Common myeloid progenitor, CD34-positive (primary cell): ENCODE measurements around the gene CNTFR.
A peak's percentile ranks its signal among the peaks of the same experiment; 100 is the strongest.

Experiments
- CTCF ChIA-PET: fragments of 350-600 bp; sonication (Branson Sonifier 250); formaldehyde crosslinking; loops from one replicate; lab custom pipeline; 2021; ENCODE audit warnings: antibody characterized with exemption; lab: Charles Lee
- POLR2A ChIA-PET: fragments of 350-600 bp; sonication (Branson Sonifier 250); formaldehyde crosslinking; loops from one replicate; lab custom pipeline; 2021; ENCODE audit warnings: antibody characterized with exemption; lab: Charles Lee
- DNase-seq, 3 donors: peaks; one replicate each; pipeline versions ENCODE4 v3.0.0 to v3.0.0-alpha.2; 2013
- H3K27ac ChIP-seq, 2 experiments: 1 replicate in 1 of 2; 2 replicates in 1 of 2; pipeline ENCODE4 v1.7.0; 2013; ENCODE audit warnings: inconsistent platforms in 2 of 2, low read length in 2 of 2, mild to moderate bottlenecking in 2 of 2, low read depth in 1 of 2, moderate library complexity in 1 of 2; ENCODE audit not compliant: severe bottlenecking in 2 of 2, insufficient read depth in 1 of 2, poor library complexity in 1 of 2
- H3K27me3 ChIP-seq, 5 experiments: replicated peaks in 2 of 5; 1 replicate in 3 of 5; 2 replicates in 2 of 5; pipeline versions ENCODE4 v1.6.1 to v1.7.0; 2013; ENCODE audit warnings: low read length in 4 of 5, mild to moderate bottlenecking in 2 of 5, moderate library complexity in 2 of 5, inconsistent platforms in 1 of 5; ENCODE audit not compliant: insufficient read depth in 5 of 5, control insufficient read depth in 4 of 5
- H3K36me3 ChIP-seq, 4 experiments: 1 replicate in 2 of 4; 2 replicates in 2 of 4; pipeline versions ENCODE4 v1.6.1 to v1.7.0; 2013; ENCODE audit warnings: low read length in 3 of 4, control low read depth in 1 of 4, mild to moderate bottlenecking in 1 of 4; ENCODE audit not compliant: control insufficient read depth in 4 of 4, insufficient read depth in 4 of 4
- H3K4me1 ChIP-seq, 4 experiments: 1 replicate in 3 of 4; 2 replicates in 1 of 4; pipeline versions ENCODE4 v1.6.1 to v1.7.1; 2013; ENCODE audit warnings: low read length in 3 of 4, mild to moderate bottlenecking in 3 of 4, control low read depth in 1 of 4, inconsistent platforms in 1 of 4, moderate library complexity in 1 of 4; ENCODE audit not compliant: control insufficient read depth in 4 of 4, insufficient read depth in 4 of 4; ENCODE audit errors: control extremely low read depth in 1 of 4
- H3K4me3 ChIP-seq, 7 experiments: 1 replicate in 4 of 7; 2 replicates in 3 of 7; pipeline versions ENCODE4 v1.5.1 to v1.7.0; 2013; ENCODE audit warnings: mild to moderate bottlenecking in 7 of 7, low read length in 6 of 7, moderate library complexity in 6 of 7, inconsistent platforms in 2 of 7, low read depth in 2 of 7, control low read depth in 1 of 7; ENCODE audit not compliant: insufficient read depth in 4 of 7, control insufficient read depth in 1 of 7; ENCODE audit errors: extremely low read depth in 1 of 7
- H3K9me3 ChIP-seq, 5 experiments: 1 replicate in 4 of 5; 2 replicates in 1 of 5; pipeline versions ENCODE4 v1.6.1 to v1.7.1; 2013; ENCODE audit warnings: low read length in 4 of 5, mild to moderate bottlenecking in 2 of 5, inconsistent platforms in 1 of 5, low read depth in 1 of 5, moderate library complexity in 1 of 5; ENCODE audit not compliant: control insufficient read depth in 4 of 5, insufficient read depth in 2 of 5; ENCODE audit errors: control extremely low read depth in 1 of 5
- WGBS: methylation state at CpG from one replicate; pipeline ENCODE4 v1.1.5; 2013; ENCODE audit not compliant: insufficient coverage; 5-methylcytosine and 5-hydroxymethylcytosine counted together

CNTFR gene

DNA sequence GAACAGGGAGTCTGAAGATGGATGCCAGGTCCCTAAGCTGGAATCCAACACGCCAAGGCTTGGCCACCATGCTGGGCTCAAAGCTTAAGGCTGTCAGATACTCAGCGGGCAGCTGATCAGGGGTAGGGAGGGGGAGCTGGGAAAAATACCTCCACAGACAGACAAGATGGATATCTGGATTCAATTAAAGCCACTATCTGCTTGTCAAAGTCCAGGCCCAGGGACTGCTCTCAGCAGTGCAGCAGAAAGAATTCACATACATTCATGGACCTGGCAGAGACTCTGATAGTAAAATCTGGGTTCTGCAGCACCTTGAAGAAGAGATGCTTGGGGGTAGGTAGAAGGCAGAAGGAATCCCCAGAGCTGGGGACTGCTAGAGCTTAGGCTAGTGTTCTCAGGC, 25.6 kb upstream of the CNTFR start:
- H3K4me3 ChIP-seq = no peak overlapping the region
- H3K36me3 ChIP-seq = peaks cover 2 to 46% (median 35%) of the 10 kb centered on the region in 4 experiments
- 100% methylated on average over 1 of the region's 2 CpGs for WGBS
- CTCF ChIA-PET = interaction anchor here (0.5 to 17.0 kb wide), 5 partner anchors 10 to 175 kb away, joined by 3 to 293 read pairs (median 14); partner anchors contain the start of genes ARID3C and SIGMAR1
- no peak for DNase-seq
- H3K27ac ChIP-seq = no peak overlapping the region
- H3K27me3 ChIP-seq = no peaks in the 10 kb centered on the region
- H3K9me3 ChIP-seq = no peaks in the 10 kb centered on the region
- H3K4me1 ChIP-seq = peaks cover 7 to 35% (median 27%) of the 10 kb centered on the region in 4 experiments
- POLR2A ChIA-PET = no interaction called here

DNA sequence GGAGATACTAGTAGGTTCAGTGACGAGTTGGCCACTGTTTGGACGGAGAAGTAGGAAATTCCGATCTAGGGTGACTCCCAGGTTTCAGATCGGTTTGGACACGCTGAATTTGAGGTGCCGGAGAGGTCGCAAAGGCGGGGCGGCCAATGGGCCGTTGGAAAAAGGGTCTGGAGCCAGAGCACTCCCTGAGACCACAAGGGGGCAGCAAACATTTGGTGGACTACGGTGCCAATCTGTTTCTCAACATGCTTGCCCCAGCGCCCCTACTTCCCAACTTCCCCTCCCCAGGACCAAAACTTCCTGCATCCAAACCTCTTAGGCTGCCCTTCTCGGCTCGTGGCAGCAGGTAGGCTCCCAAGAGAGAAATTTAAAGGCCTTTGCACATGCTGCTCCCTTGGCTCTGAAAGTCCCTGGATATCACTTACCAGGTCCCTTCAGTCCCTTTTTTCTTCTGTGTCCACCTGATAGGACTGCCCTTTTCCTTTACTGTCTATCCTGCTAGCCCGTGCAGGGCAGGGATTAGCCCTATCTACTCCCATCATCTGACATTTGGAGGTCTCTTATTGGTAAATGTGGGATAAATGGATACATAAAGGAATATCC, 23.4 kb upstream of the CNTFR start:
- Histone ChIP-seq H3K4me1 (peaks cover 1 to 26% (median 20%) of the 10 kb centered on the region in 4 experiments), H3K36me3 (peaks cover 2 to 44% (median 29%) of the 10 kb centered on the region in 4 experiments), H3K9me3 (no peaks in the 10 kb centered on the region), H3K27me3 (no peaks in the 10 kb centered on the region), H3K27ac (no peak overlapping the region), H3K4me3 (peak overlapping the region in 6 of 7 experiments; percentile 62 to 93 (median 81))
- ChIA-PET POLR2A (no interaction called here), CTCF (interaction anchor here (0.7 to 17.0 kb wide), 10 partner anchors 8 to 65 kb away, joined by 3 to 293 read pairs (median 4); partner anchors contain the start of genes ARID3C, GALT and SIGMAR1)
- WGBS = 0% methylated on average over 12 of the region's 15 CpGs
- DNase-seq = peak; percentile 75 to 80 (median 79)

DNA sequence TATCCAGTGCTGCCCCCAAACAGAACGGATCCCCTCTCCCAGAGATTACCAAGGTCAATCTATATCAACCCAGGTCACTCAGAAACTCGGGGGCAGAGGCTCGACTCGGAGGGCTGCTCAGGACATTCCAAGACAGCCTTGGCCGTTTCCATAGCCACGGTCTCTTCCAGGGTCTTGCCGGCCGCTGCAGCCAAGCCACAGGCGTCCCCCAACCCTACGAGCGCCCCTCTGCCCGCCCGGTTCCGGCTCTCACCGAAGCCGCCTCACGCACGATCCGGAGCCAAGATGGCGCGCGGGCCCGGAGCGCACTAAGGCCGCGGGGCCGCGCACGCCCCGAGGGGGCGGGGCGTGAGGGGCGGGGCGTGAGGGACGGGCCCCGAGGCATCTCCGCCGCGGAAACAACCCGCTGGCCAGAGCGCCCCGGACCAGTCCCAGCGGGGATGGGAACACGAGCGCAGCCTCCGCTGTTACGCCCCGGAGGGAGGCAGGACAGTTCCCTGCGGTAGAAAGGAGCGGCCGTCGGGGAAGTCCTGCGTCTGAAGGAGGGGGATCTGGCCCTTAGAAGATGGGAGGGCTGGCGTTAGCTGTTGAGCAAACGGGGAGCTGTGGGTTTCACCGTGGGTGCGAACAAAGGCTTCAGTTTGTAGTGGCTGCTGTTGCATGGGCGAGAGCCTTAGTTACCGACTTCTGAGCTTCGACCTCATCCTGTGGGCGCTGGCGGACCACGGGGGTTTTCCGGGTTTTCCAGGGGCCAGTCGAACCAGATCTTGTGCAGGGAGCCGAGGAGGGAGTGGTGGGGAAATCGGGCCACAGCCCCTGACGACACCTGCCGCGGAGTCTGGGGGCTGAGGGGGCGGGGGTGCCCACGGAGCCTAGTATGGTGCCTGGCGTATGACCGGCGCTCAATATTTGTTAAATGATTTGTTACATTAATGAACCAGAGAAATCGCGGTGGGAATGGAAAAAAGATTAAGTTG, 22.6 kb upstream of the CNTFR start, which contains the start of gene RPP25L:
TSS of gene RPP25L (minus strand) at position 287 of the 977 bp plus-strand sequence. CDS start 801 bp downstream, outside the sequence.
- Histone ChIP-seq H3K36me3 (peaks cover 2 to 36% (median 21%) of the 10 kb centered on the region in 4 experiments), H3K4me3 (peak within 1 kb of the TSS; percentile 62 to 93 (median 77)), H3K27ac (peak within 1 kb of the TSS; percentile 72 to 87), H3K9me3 (no peaks in the 10 kb centered on the region), H3K27me3 (peaks cover 0 to under 1% (median 0%) of the 10 kb centered on the region in 5 experiments), H3K4me1 (peaks cover 1 to 26% (median 20%) of the 10 kb centered on the region in 4 experiments)
- DNase-seq = peak; percentile 76 to 83 (median 79)
- 0% methylated on average over 70 of the region's 77 CpGs for WGBS
- CTCF ChIA-PET = interaction anchor here (0.7 to 17.0 kb wide), 6 partner anchors 10 to 22 kb away, joined by 3 to 293 read pairs (median 3); partner anchors contain the start of genes ARID3C and SIGMAR1
- POLR2A ChIA-PET = interaction anchor here (1.1 kb wide), 1 partner anchor 8 kb away, joined by 3 read pairs; the partner anchor contains the start of gene DCTN3

GRCh38 chr9:34611251-34611810, 21.8 kb upstream of the CNTFR start:
- peaks cover 1 to 26% (median 20%) of the 10 kb centered on the region in 4 experiments for H3K4me1 ChIP-seq
- H3K27me3 ChIP-seq = peaks cover 0 to 3% (median 0%) of the 10 kb centered on the region in 5 experiments
- peaks cover 0 to 29% (median 16%) of the 10 kb centered on the region in 4 experiments for H3K36me3 ChIP-seq
- no peak for DNase-seq
- ChIA-PET CTCF (interaction anchor here (0.7 to 17.0 kb wide), 7 partner anchors 9 to 171 kb away, joined by 3 to 293 read pairs (median 3); partner anchors contain the start of genes ARID3C and SIGMAR1), POLR2A (interaction anchor here (1.1 kb wide), 1 partner anchor 9 kb away, joined by 3 read pairs; the partner anchor contains the start of gene DCTN3)
- no peaks in the 10 kb centered on the region for H3K9me3 ChIP-seq
- peak overlapping the region; percentile 62 to 93 (median 77) for H3K4me3 ChIP-seq
- WGBS = 67% methylated on average over 8 of the region's 10 CpGs
- peak overlapping the region; percentile 72 to 87 for H3K27ac ChIP-seq

GRCh38 chr9:34610434-34611206, 21.1 kb upstream of the CNTFR start:
- Histone ChIP-seq H3K4me3 (peak overlapping the region in 2 of 7 experiments; percentile 85 to 93), H3K36me3 (peaks cover 0 to 22% (median 12%) of the 10 kb centered on the region in 4 experiments), H3K27me3 (peaks cover 0 to 4% (median 2%) of the 10 kb centered on the region in 5 experiments), H3K9me3 (no peaks in the 10 kb centered on the region), H3K27ac (no peak overlapping the region), H3K4me1 (peaks cover 1 to 26% (median 20%) of the 10 kb centered on the region in 4 experiments)
- ChIA-PET POLR2A (interaction anchor here (1.1 kb wide), 1 partner anchor 10 kb away, joined by 3 read pairs; the partner anchor contains the start of gene DCTN3), CTCF (interaction anchor here (0.7 to 17.0 kb wide), 6 partner anchors 8 to 170 kb away, joined by 3 to 293 read pairs (median 3); partner anchors contain the start of genes ARID3C and SIGMAR1)
- DNase-seq = peak in 2 of 3 donors; percentile 35 to 37
- WGBS = 96% methylated on average over 20 of the region's 20 CpGs
